Fibroblast of skin of abdomen (primary cell): ENCODE results near the gene DAB1.
A peak's percentile ranks its signal among the peaks of the same experiment; 100 is the strongest.

Experiments used
- DNase-seq: peaks from one replicate; pipeline ENCODE4 v3.0.0-alpha.2; 2013

Gene DAB1

GRCh38 chr1:57217905-57218304, 206.0 kb downstream of the DAB1 start:
- no peak for DNase-seq

GRCh38 chr1:57214951-57215575, 208.8 kb downstream of the DAB1 start:
- no peak for DNase-seq

- no peak for DNase-seq
These were observed 213.0 kb downstream of the DAB1 start for GRCh38 chr1:57210881-57211280.

GRCh38 chr1:57209495-57209894, 214.4 kb downstream of the DAB1 start:
- DNase-seq = no peak

- no peak for DNase-seq
These were observed 215.0 kb downstream of the DAB1 start for GRCh38 chr1:57208741-57209302.

- peak; percentile 37 for DNase-seq
These were observed 217.8 kb downstream of the DAB1 start for GRCh38 chr1:57206038-57206437.

GRCh38 chr1:57204942-57205787, 218.7 kb downstream of the DAB1 start:
- DNase-seq = peak; percentile 4

GRCh38 chr1:57204091-57204490, 219.8 kb downstream of the DAB1 start:
- no peak for DNase-seq

- no peak for DNase-seq
These were observed 221.6 kb downstream of the DAB1 start for GRCh38 chr1:57202241-57202640.

- no peak for DNase-seq
These were observed 224.9 kb downstream of the DAB1 start for GRCh38 chr1:57198912-57199311.

- no peak for DNase-seq
These were observed 228.4 kb downstream of the DAB1 start for GRCh38 chr1:57195436-57195941.

GRCh38 chr1:57192222-57192621, 231.6 kb downstream of the DAB1 start:
- DNase-seq = peak; percentile 3

GRCh38 chr1:57190898-57191297, 233.0 kb downstream of the DAB1 start:
- no peak for DNase-seq

- peak; percentile 33 for DNase-seq
These were observed 235.7 kb downstream of the DAB1 start for GRCh38 chr1:57188168-57188567.

GRCh38 chr1:57186455-57186854, 237.4 kb downstream of the DAB1 start:
- DNase-seq = no peak

- no peak for DNase-seq
These were observed 244.9 kb downstream of the DAB1 start for GRCh38 chr1:57179001-57179400.

- DNase-seq = no peak
These were observed 248.4 kb downstream of the DAB1 start for GRCh38 chr1:57175506-57175905.

- DNase-seq = no peak
These were observed 251.8 kb downstream of the DAB1 start for GRCh38 chr1:57172040-57172439.

- no peak for DNase-seq
These were observed 255.9 kb downstream of the DAB1 start for GRCh38 chr1:57167997-57168396.

GRCh38 chr1:57165546-57165945, 258.3 kb downstream of the DAB1 start:
- DNase-seq = peak; percentile 53

GRCh38 chr1:57164584-57164983, 259.3 kb downstream of the DAB1 start:
- DNase-seq = peak; percentile 19

- no peak for DNase-seq
These were observed 260.1 kb downstream of the DAB1 start for GRCh38 chr1:57163789-57164188.

GRCh38 chr1:57163325-57163724, 260.5 kb downstream of the DAB1 start:
- DNase-seq = no peak
